ENCODE data around the gene TMEM169. TPM values are rescaled to one million over a fixed set of nuclear protein-coding genes. Genes with fewer than 3 reads are reported as not detected.

The TMEM169 gene
- total and polyA plus RNA-seq, 10 of the 15 experiments (the other 5 are each of a cell fraction or from before 2014, with no cell fraction given), result 0.23 to 3.2 (median 2.3) TPM

- TF ChIP-seq PKNOX1 (IDR thresholded peaks at IDR 0.05), result no peak
- no peak for TF ChIP-seq CTCF (IDR thresholded peaks at IDR 0.05 in 2 of 3, conservative IDR thresholded peaks at IDR 0.05 in 1 of 3; ENCODE audit: control insufficient read depth in 2 of 3, extremely low read depth in 1 of 3, insufficient read depth in 1 of 3, low read depth in 3 of 3, low read length in 3 of 3)
- no peak for TF ChIP-seq E4F1 (IDR thresholded peaks at IDR 0.05; ENCODE audit: borderline replicate concordance, partially characterized antibody)
- TF ChIP-seq YBX1 (IDR thresholded peaks at IDR 0.05), result no peak
- TF ChIP-seq HDAC6 (IDR thresholded peaks at IDR 0.05; ENCODE audit: unreplicated experiment), result no peak
- TF ChIP-seq EGR1 (IDR thresholded peaks at IDR 0.05; ENCODE audit: borderline replicate concordance in 1 of 2, low read depth in 2 of 2, low read length in 2 of 2), result no peak
- no peak for TF ChIP-seq IRF5 (IDR thresholded peaks at IDR 0.05; ENCODE audit: borderline replicate concordance)
- no peak for TF ChIP-seq BCL11A (IDR thresholded peaks at IDR 0.05; ENCODE audit: low read depth, low read length)
- TF ChIP-seq ATF2 (IDR thresholded peaks at IDR 0.05; ENCODE audit: low read length), result peak; percentile 79
- no peak for TF ChIP-seq SP1 (IDR thresholded peaks at IDR 0.05; ENCODE audit: low read depth, low read length)
- no peak for TF ChIP-seq POU2F2 (IDR thresholded peaks at IDR 0.05; ENCODE audit: borderline replicate concordance, low read depth, low read length)
- no peak for TF ChIP-seq SIN3A (IDR thresholded peaks at IDR 0.05; ENCODE audit: low read depth, low read length)
- TF ChIP-seq ZBTB11 (CRISPR knock-in tag; IDR thresholded peaks at IDR 0.05), result no peak
- TF ChIP-seq SMC3 (IDR thresholded peaks at IDR 0.05; ENCODE audit: borderline replicate concordance, low read length), result no peak
- TF ChIP-seq NR2F1 (conservative IDR thresholded peaks at IDR 0.05), result peak; percentile 42; the same call in 1 of the 2 replicates
- TF ChIP-seq MYB (IDR thresholded peaks at IDR 0.05; ENCODE audit: borderline replicate concordance, low read depth, low read length), result no peak
- TF ChIP-seq MXI1 (IDR thresholded peaks at IDR 0.05; ENCODE audit: low read depth, low read length), result no peak
Observed at GRCh38 chr2:216056739-216057138, 25.0 kb upstream of the TMEM169 start (continued).
